HG03280 (cell line): ENCODE results near the gene TMEM132C.
"Not testable (repeated sequence)": the region's sequence is repeated elsewhere in the genome, so short reads cannot be mapped to it uniquely, and the experiment has no call there.

ENCODE experiments used
- ATAC-seq: cut with Tn5 transposase; IDR thresholded peaks from one replicate; pipeline ENCODE4 v1.9.1; 2021; ENCODE audit warnings: mild to moderate bottlenecking, moderate library complexity; ENCODE audit not compliant: unreplicated experiment

The TMEM132C gene

GRCh38 chr12:128463881-128464280, 196.9 kb downstream of the TMEM132C start:
- ATAC-seq = no peak

GRCh38 chr12:128467882-128468281, 200.9 kb downstream of the TMEM132C start:
- no peak for ATAC-seq

- no peak for ATAC-seq
Measured at GRCh38 chr12:128468926-128469325, 202.0 kb downstream of the TMEM132C start.

GRCh38 chr12:128471491-128471890, 204.5 kb downstream of the TMEM132C start:
- ATAC-seq = no peak

GRCh38 chr12:128474916-128475315, 207.9 kb downstream of the TMEM132C start:
- no peak for ATAC-seq

- ATAC-seq = no peak
Measured at GRCh38 chr12:128476266-128476665, 209.3 kb downstream of the TMEM132C start.

GRCh38 chr12:128483526-128484255, 216.7 kb downstream of the TMEM132C start:
- no peak for ATAC-seq

GRCh38 chr12:128497376-128497775, 230.4 kb downstream of the TMEM132C start:
- ATAC-seq = not testable (repeated sequence)

- ATAC-seq = no peak
Measured at GRCh38 chr12:128507470-128507869, 240.5 kb downstream of the TMEM132C start.

- ATAC-seq = no peak
Measured at GRCh38 chr12:128509170-128509569, 242.2 kb downstream of the TMEM132C start.

GRCh38 chr12:128510511-128510910, 243.5 kb downstream of the TMEM132C start:
- ATAC-seq = no peak

GRCh38 chr12:128513331-128513730, 246.4 kb downstream of the TMEM132C start:
- no peak for ATAC-seq

GRCh38 chr12:128513831-128514230, 246.9 kb downstream of the TMEM132C start:
- ATAC-seq = no peak

GRCh38 chr12:128518644-128519043, 251.7 kb downstream of the TMEM132C start:
- no peak for ATAC-seq

- no peak for ATAC-seq
Measured at GRCh38 chr12:128519426-128519825, 252.5 kb downstream of the TMEM132C start.

- no peak for ATAC-seq
Measured at GRCh38 chr12:128521981-128522380, 255.0 kb downstream of the TMEM132C start.

- no peak for ATAC-seq
Measured at GRCh38 chr12:128524439-128524838, 257.5 kb downstream of the TMEM132C start.

GRCh38 chr12:128531170-128531569, 264.2 kb downstream of the TMEM132C start:
- no peak for ATAC-seq

GRCh38 chr12:128534906-128535305, 267.9 kb downstream of the TMEM132C start:
- no peak for ATAC-seq

GRCh38 chr12:128536810-128537209, 269.8 kb downstream of the TMEM132C start:
- no peak for ATAC-seq

- no peak for ATAC-seq
Measured at GRCh38 chr12:128537668-128538067, 270.7 kb downstream of the TMEM132C start.

- no peak for ATAC-seq
Measured at GRCh38 chr12:128542844-128543243, 275.9 kb downstream of the TMEM132C start.

- ATAC-seq = no peak
Measured at GRCh38 chr12:128543460-128543859, 276.5 kb downstream of the TMEM132C start.
